ENCODE data around the gene FOXP1. TPM values are rescaled to one million over a fixed set of nuclear protein-coding genes. Genes with fewer than 3 reads are reported as not detected.

Gene FOXP1
- total RNA-seq, result 100 to 1,000 TPM; 101 to 171 TPM

DNA sequence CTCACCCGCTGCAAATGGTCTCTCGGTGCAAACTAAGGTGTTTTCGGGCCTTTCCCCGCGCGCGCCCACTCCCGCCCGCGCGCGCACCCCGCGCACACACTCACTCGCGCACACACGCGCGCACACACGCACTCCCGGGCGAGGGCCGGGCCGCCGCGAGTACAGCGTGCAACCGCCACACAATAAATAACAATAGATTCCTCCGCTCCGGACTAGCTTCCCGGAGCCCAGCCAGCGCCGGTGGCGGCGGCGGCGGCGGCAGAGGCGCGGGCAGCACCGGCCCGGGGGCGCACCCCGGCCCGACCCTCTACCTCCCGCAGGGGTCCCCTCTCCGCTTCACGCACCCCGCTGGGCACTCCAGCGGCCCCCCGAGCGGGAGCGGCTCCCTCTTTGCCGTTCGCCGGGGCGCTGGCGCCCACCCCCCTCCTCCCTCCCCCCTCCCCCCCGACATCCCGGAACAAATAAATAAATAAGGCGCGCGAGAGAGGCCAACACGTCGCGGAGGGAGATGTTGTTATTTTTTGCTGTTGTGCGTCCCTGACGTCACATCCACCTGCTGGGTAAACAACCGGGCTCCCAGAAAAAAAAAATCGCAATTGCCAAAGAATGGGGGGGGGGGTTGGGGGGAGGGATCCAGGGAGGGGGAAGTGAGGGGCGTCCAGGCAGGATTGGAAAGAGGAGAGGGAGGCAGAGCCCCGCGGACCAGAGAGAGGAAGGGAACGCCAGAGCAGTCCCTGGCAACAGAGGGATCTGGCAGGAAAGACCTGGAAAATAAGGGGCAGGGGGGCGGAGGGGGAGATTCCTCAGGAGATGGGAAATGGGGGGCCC lies at the start of gene FOXP1:
FOXP1 (minus strand) TSS at position 163 of the 828 bp plus-strand sequence. CDS start 385,347 bp downstream, outside the sequence.
- peaks cover 19% of the 10 kb centered on the region for H3K4me1 Mint-ChIP-seq
- H3K9me3 Mint-ChIP-seq, result no peaks in the 10 kb centered on the region
- H3K27ac Mint-ChIP-seq, result peak within 1 kb of the TSS; percentile 97
- H3K36me3 Mint-ChIP-seq (ENCODE audit: low read depth), result peaks cover 36% of the 10 kb centered on the region
- H3K4me3 Mint-ChIP-seq, result peak within 1 kb of the TSS; percentile 94
- H3K27me3 Mint-ChIP-seq, result no peaks in the 10 kb centered on the region
- peak; percentile 54 for ATAC-seq (replicated peaks)

- Mint-ChIP-seq H3K36me3 (ENCODE audit: low read depth) (no peaks in the 10 kb centered on the region), H3K4me3 (no peak overlapping the region), H3K27ac (no peak overlapping the region), H3K4me1 (peaks cover 3% of the 10 kb centered on the region), H3K27me3 (no peaks in the 10 kb centered on the region), H3K9me3 (peaks cover 3% of the 10 kb centered on the region)
- ATAC-seq (replicated peaks), result no peak
Measured at GRCh38 chr3:71629711-71630110, 46.2 kb upstream of the FOXP1 start.

GRCh38 chr3:71629289-71629688 lies 45.8 kb upstream of the FOXP1 start:
- H3K27me3 Mint-ChIP-seq, result no peaks in the 10 kb centered on the region
- no peak for ATAC-seq (replicated peaks)
- peaks cover 3% of the 10 kb centered on the region for H3K9me3 Mint-ChIP-seq
- H3K36me3 Mint-ChIP-seq (ENCODE audit: low read depth), result no peaks in the 10 kb centered on the region
- peaks cover 3% of the 10 kb centered on the region for H3K4me1 Mint-ChIP-seq
- no peak overlapping the region for H3K4me3 Mint-ChIP-seq
- no peak overlapping the region for H3K27ac Mint-ChIP-seq

- Mint-ChIP-seq H3K36me3 (ENCODE audit: low read depth) (no peaks in the 10 kb centered on the region), H3K27me3 (no peaks in the 10 kb centered on the region), H3K27ac (no peak overlapping the region), H3K4me3 (no peak overlapping the region), H3K9me3 (peaks cover 3% of the 10 kb centered on the region), H3K4me1 (peaks cover 3% of the 10 kb centered on the region)
- ATAC-seq (replicated peaks), result no peak
Measured at GRCh38 chr3:71628522-71628921, 45.0 kb upstream of the FOXP1 start.

GRCh38 chr3:71625676-71626075 lies 42.1 kb upstream of the FOXP1 start:
- peaks cover 3% of the 10 kb centered on the region for H3K4me1 Mint-ChIP-seq
- no peaks in the 10 kb centered on the region for H3K27me3 Mint-ChIP-seq
- ATAC-seq (replicated peaks), result no peak
- peaks cover 3% of the 10 kb centered on the region for H3K9me3 Mint-ChIP-seq
- no peaks in the 10 kb centered on the region for H3K36me3 Mint-ChIP-seq (ENCODE audit: low read depth)
- H3K4me3 Mint-ChIP-seq, result no peak overlapping the region
- no peak overlapping the region for H3K27ac Mint-ChIP-seq

DNA sequence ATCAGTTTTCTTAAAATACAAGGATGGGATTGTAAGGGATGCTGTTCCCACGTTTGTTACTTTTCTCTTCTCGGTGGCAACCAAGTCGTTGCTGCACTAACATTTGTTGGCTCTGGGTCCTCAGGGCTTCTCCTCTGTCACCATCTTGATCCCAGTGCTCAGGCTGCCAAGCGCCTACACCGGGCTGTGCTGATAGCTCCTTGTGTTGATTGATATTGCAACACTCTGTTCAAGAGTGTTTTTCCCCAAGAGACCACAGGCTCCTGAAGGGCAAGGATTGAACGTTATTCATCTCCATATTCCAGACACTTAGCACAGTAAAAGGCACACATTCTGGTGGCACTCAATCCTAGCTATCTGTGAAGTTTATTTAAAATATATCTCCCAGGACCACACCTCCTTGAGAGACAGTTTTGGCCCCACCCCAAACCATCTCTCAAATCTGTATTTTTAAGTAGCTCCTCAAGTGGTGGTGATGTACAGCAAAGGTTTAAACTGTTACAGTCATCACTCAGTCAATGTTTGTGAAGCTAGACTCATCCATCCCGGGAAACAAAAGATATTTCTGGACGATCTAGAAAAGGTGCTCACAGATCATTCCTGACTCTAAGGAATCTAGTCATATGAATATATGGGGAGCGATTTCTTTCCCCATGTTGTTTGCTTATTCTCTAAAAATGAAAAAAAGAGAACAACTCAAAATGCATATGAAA lies 38.5 kb upstream of the FOXP1 start:
- Mint-ChIP-seq H3K4me1 (peaks cover 4% of the 10 kb centered on the region), H3K9me3 (peaks cover 3% of the 10 kb centered on the region)
- ATAC-seq (replicated peaks), result no peak

DNA sequence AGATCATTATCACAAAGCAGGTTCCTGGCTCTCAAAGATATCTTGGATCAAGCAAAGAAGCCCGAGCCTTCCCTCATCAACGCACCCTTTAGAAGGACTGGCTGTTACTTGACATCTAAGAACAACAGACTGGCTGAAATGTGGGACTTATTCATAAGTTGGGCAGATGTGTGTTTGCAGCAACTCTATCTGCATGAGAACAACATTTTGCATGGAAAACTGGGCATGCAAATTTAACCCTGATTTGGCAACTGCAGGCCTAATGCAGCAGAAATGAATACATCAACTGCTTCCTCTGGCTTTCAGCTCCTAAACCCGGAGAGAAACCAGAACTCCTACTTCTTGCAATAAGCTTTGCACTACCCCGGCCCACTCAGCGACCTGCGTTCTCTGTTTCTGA lies 35.0 kb upstream of the FOXP1 start:
- Mint-ChIP-seq H3K27me3 (no peaks in the 10 kb centered on the region), H3K9me3 (peaks cover 3% of the 10 kb centered on the region), H3K27ac (no peak overlapping the region), H3K4me1 (peaks cover 4% of the 10 kb centered on the region), H3K4me3 (no peak overlapping the region), H3K36me3 (ENCODE audit: low read depth) (no peaks in the 10 kb centered on the region)
- ATAC-seq (replicated peaks), result no peak

More for the DNA sequence above, 38.5 kb upstream of the FOXP1 start:
- H3K27ac Mint-ChIP-seq, result no peak overlapping the region
- H3K4me3 Mint-ChIP-seq, result no peak overlapping the region
- no peaks in the 10 kb centered on the region for H3K27me3 Mint-ChIP-seq
- no peaks in the 10 kb centered on the region for H3K36me3 Mint-ChIP-seq (ENCODE audit: low read depth)

DNA sequence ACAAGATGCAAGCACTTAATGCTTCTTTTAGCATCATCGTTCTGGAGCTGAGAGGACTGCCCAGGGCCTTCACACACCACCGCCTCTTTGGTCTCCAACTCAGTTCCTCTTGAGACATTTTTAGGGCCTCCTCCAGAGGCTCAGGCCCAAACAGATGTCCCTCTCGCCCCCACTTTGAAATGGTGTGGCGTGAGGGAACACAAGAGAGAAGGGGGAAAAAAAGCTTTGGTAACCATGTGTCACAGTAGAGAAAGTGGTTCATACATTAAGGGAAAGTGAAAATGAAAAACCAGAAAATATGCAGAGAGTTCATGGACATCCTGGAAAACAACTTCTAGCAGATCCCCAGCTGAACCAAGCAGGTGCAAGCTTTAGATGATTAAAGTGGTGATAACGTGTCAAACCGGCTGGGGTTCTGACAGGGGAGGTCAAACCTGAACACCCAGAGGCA lies 33.1 kb upstream of the FOXP1 start:
- Mint-ChIP-seq H3K9me3 (peaks cover 3% of the 10 kb centered on the region), H3K27ac (peak overlapping the region; percentile 48)

DNA sequence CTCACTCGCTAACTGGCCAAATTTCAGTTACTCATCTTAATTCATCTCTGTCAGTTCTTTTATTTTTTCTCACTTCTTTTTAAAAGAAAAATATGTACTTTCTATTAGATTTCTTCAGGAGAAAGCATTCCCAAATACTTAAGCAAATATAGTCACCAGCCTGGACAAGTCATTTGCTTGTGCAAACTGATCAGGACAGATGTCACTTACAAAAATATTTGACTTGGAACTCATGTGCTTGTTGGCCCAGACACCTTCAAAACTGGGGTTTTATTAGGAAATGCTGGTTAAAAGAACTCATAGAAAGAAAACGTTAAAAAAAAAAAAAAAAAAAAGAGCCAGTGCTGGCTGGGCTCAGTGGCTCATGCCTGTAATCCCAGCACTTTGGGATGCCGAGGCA lies 31.3 kb upstream of the FOXP1 start:
- H3K4me3 Mint-ChIP-seq, result no peak overlapping the region
- ATAC-seq (replicated peaks), result no peak
- peaks cover 4% of the 10 kb centered on the region for H3K4me1 Mint-ChIP-seq
- no peak overlapping the region for H3K27ac Mint-ChIP-seq
- no peaks in the 10 kb centered on the region for H3K36me3 Mint-ChIP-seq (ENCODE audit: low read depth)
- H3K9me3 Mint-ChIP-seq, result peaks cover 3% of the 10 kb centered on the region
- H3K27me3 Mint-ChIP-seq, result no peaks in the 10 kb centered on the region

More for the DNA sequence above, 33.1 kb upstream of the FOXP1 start:
- H3K4me1 Mint-ChIP-seq, result peaks cover 4% of the 10 kb centered on the region
- H3K36me3 Mint-ChIP-seq (ENCODE audit: low read depth), result no peaks in the 10 kb centered on the region
- no peak for ATAC-seq (replicated peaks)
- no peak overlapping the region for H3K4me3 Mint-ChIP-seq
- H3K27me3 Mint-ChIP-seq, result no peaks in the 10 kb centered on the region

DNA sequence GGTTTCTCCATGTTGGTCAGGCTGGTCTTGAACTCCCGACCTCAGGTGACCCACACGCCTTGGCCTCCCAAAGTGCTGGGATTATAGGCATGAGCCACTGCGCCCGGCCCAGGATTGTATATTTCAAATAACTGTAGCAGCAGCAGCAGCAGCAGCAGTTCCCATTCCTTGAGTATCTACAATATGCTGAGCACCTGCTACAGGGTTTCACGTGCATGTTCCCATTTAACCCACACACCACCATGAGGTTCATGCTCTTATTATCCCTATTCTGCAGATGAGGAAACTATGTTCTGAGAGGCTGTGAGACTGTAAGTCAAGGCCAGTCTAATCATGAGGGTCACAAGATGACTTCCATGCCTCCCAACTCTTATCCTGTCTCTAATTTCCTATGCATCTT lies 30.9 kb upstream of the FOXP1 start:
- H3K27me3 Mint-ChIP-seq, result no peaks in the 10 kb centered on the region
- H3K27ac Mint-ChIP-seq, result no peak overlapping the region
- H3K4me3 Mint-ChIP-seq, result no peak overlapping the region
- H3K9me3 Mint-ChIP-seq, result peaks cover 3% of the 10 kb centered on the region
- peaks cover 4% of the 10 kb centered on the region for H3K4me1 Mint-ChIP-seq
- no peak for ATAC-seq (replicated peaks)
- no peaks in the 10 kb centered on the region for H3K36me3 Mint-ChIP-seq (ENCODE audit: low read depth)

DNA sequence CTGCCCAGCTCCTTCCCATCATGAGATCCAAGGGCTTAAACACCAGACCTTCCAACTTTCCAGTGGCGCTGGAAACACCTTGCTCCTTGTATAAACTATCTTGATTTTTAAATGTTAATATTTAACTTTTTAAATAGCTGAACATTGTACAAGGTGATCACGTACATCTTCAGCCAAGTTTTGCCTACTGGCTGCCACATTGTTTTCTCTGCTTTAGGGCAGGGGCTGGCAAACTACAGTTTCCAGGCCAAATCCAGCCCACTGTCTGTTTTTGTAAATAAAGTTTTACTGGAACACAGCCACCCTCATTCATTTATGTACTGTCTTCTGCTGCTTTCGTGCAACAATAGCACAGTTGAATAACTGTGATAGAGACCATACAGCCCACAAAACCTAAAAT lies 27.6 kb upstream of the FOXP1 start:
- peaks cover 3% of the 10 kb centered on the region for H3K9me3 Mint-ChIP-seq
- H3K4me3 Mint-ChIP-seq, result no peak overlapping the region
- no peaks in the 10 kb centered on the region for H3K36me3 Mint-ChIP-seq (ENCODE audit: low read depth)
- H3K27ac Mint-ChIP-seq, result no peak overlapping the region
- ATAC-seq (replicated peaks), result no peak
- no peaks in the 10 kb centered on the region for H3K4me1 Mint-ChIP-seq
- H3K27me3 Mint-ChIP-seq, result no peaks in the 10 kb centered on the region

DNA sequence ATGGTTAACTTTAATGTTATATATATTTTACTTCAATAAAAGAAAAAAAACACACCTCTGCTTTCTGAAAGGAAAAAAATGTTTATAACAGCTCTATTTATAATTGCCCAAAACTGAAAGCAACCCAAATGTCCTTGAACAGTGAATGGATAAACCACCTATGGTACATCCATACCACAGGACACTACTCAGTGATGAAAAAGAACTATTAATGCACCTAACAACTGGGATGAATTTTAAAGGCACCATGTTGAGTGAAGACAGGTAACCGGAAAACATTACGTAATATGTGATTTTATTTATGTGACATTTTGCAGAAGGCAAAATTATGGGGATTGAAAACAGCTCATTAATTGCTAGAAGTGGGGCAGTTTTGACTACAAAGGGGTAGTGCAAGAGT lies 23.8 kb upstream of the FOXP1 start:
- ATAC-seq (replicated peaks), result no peak
- Mint-ChIP-seq H3K27ac (no peak overlapping the region), H3K4me3 (no peak overlapping the region)

DNA sequence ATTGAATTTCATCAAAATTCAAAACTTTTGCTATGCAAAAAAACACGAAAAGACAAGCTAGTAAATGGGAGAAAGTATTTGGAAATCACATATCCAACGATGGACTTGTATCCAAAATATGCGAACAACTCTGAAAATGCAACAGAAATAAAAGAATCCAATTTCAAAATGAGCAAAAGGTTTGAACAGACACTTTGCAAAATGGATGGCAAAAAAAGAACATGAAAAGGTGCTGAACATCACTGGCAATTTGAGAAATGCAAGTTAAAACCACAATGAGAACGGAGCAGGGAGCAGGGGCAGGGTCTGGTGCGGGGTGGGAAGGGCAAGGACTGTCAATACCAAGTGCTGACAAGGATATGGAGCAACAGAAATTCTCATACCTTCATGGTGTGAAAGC lies 23.1 kb upstream of the FOXP1 start:
- no peak for ATAC-seq (replicated peaks)
- H3K27ac Mint-ChIP-seq, result no peak overlapping the region
- no peaks in the 10 kb centered on the region for H3K36me3 Mint-ChIP-seq (ENCODE audit: low read depth)
- no peaks in the 10 kb centered on the region for H3K27me3 Mint-ChIP-seq
- no peak overlapping the region for H3K4me3 Mint-ChIP-seq
- peaks cover 7% of the 10 kb centered on the region for H3K4me1 Mint-ChIP-seq
- H3K9me3 Mint-ChIP-seq, result no peaks in the 10 kb centered on the region

More for the DNA sequence above, 23.8 kb upstream of the FOXP1 start:
- Mint-ChIP-seq H3K27me3 (no peaks in the 10 kb centered on the region), H3K4me1 (no peaks in the 10 kb centered on the region), H3K36me3 (ENCODE audit: low read depth) (no peaks in the 10 kb centered on the region), H3K9me3 (no peaks in the 10 kb centered on the region)

DNA sequence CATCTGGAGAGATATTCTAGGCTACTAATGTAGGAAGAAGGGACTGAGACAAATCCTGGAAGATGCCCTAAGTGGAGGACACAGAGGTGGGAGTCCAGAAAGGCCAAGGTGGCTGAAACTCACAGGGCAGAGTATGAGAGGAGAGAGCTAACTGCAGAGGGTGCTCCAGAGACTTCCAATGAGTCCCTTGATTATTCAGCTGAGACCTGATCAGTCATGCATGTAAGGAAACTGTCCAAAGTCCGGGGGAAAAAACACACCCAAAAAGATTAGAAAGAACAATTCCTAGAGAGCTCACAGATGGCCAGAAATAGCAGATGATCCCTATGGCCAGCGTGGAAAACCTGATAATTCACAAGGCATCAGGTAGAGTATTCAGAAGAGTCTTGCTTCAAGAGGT lies 18.7 kb upstream of the FOXP1 start:
- Mint-ChIP-seq H3K36me3 (ENCODE audit: low read depth) (no peaks in the 10 kb centered on the region), H3K27me3 (no peaks in the 10 kb centered on the region), H3K27ac (no peak overlapping the region), H3K4me3 (no peak overlapping the region), H3K9me3 (no peaks in the 10 kb centered on the region), H3K4me1 (peaks cover 13% of the 10 kb centered on the region)
- ATAC-seq (replicated peaks), result no peak

DNA sequence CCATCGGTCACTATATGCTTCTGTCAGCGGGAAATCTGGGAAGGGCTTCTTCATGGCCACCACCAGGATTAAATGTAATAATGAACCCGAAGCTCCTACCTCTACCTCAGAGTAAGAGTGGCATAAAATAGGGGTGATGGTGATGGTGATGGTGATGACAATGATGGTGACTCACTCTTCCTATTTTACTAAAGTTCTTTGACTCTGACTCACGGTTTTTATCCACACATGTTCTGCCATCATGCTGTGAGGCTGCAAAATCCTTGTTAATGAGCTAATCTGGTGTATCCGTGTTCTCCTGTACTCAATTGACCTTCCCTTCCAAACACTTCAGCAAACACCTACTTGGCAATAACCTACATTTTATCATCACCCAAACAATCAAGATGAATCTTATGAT lies 18.3 kb upstream of the FOXP1 start:
- Mint-ChIP-seq H3K27me3 (no peaks in the 10 kb centered on the region), H3K4me3 (no peak overlapping the region), H3K4me1 (peaks cover 13% of the 10 kb centered on the region), H3K27ac (no peak overlapping the region), H3K36me3 (ENCODE audit: low read depth) (no peaks in the 10 kb centered on the region), H3K9me3 (no peaks in the 10 kb centered on the region)
- peak; percentile 99 for ATAC-seq (replicated peaks)

Measured in activated T-helper 17 cell treated with anti-CD3 and anti-CD28 coated beads, Interleukin-2, amount 50 U/mL, for 72 hours (primary cell).